NCI-H2196 treated with DMSO at 0.1 percent for 48 hours (cell line): ENCODE data around the gene CFL1.
"Not testable (repeated sequence)": the region's sequence is repeated elsewhere in the genome, so short reads cannot be mapped to it uniquely, and the experiment has no call there.

Experiments used
- DNase-seq: peaks from one replicate; lab custom pipeline; 2025; ENCODE audit not compliant: unreplicated experiment; lab: John Stamatoyannopoulos, UW

The CFL1 gene

GRCh38 chr11:65857853-65858680 lies at the start of gene CFL1:
Gene CFL1, minus strand, starts transcription at chr11:65858180. Its CDS starts 81 bp downstream, at chr11:65858099.
- peak; percentile 95 for DNase-seq

- no peak for DNase-seq
Measured at GRCh38 chr11:65906602-65907001, 48.6 kb upstream of the CFL1 start.

- no peak for DNase-seq
Measured at GRCh38 chr11:65903715-65904114, 45.7 kb upstream of the CFL1 start.

GRCh38 chr11:65903068-65903481 lies 45.1 kb upstream of the CFL1 start:
- DNase-seq: no peak

- DNase-seq: no peak
Measured at GRCh38 chr11:65900899-65901180, 42.9 kb upstream of the CFL1 start.

- peak; percentile 80 for DNase-seq
Measured at GRCh38 chr11:65900125-65900898, 42.3 kb upstream of the CFL1 start, which contains the start of gene FOSL1. Gene FOSL1, minus strand, starts transcription at chr11:65900388. Its CDS starts 49 bp downstream, at chr11:65900339.

GRCh38 chr11:65899356-65900124 lies 41.6 kb upstream of the CFL1 start:
- no peak for DNase-seq

- DNase-seq: no peak
Measured at GRCh38 chr11:65898656-65899355, 40.8 kb upstream of the CFL1 start.

GRCh38 chr11:65897020-65897471 lies 39.1 kb upstream of the CFL1 start:
- DNase-seq: no peak

- no peak for DNase-seq
Measured at GRCh38 chr11:65896034-65896999, 38.3 kb upstream of the CFL1 start.

- no peak for DNase-seq
Measured at GRCh38 chr11:65895482-65895981, 37.6 kb upstream of the CFL1 start.

GRCh38 chr11:65894034-65894591 lies 36.1 kb upstream of the CFL1 start:
- no peak for DNase-seq

- no peak for DNase-seq
Measured at GRCh38 chr11:65892661-65893317, 34.8 kb upstream of the CFL1 start.

GRCh38 chr11:65892137-65892540 lies 34.2 kb upstream of the CFL1 start:
- DNase-seq: not testable (repeated sequence)

GRCh38 chr11:65891219-65892136 lies 33.5 kb upstream of the CFL1 start:
- no peak for DNase-seq

GRCh38 chr11:65890324-65891218 lies 32.6 kb upstream of the CFL1 start, which contains the start of gene CCDC85B:
Gene CCDC85B, plus strand, starts transcription at chr11:65890673. Its CDS starts 111 bp downstream, at chr11:65890784.
- DNase-seq: peak; percentile 90
